Measurements from ENCODE around the gene KIF1C. TPM values are rescaled to one million over a fixed set of nuclear protein-coding genes. Genes with fewer than 3 reads are reported as not detected.

The KIF1C gene
- total and polyA plus RNA-seq, 2 donors (not counting 1 experiment from before 2014, with no cell fraction given) = 5.7 to 29.6 TPM

- WGBS (ENCODE audit: insufficient coverage) = 41% methylated on average over 3 of the region's 3 CpGs
- no peaks in the 10 kb centered on the region for H4K20me1 ChIP-seq (ENCODE audit: control insufficient read depth, insufficient read depth, low read length, poor library complexity, severe bottlenecking)
- H3K79me2 ChIP-seq (ENCODE audit: control insufficient read depth, insufficient read depth, low read length) = no peaks in the 10 kb centered on the region
- H3K27ac Mint-ChIP-seq = no peak overlapping the region
- DNase-seq = no peak
- H3K27me3 ChIP-seq (replicated peaks in 1 of 4; ENCODE audit: control extremely low read depth in 1 of 4, control insufficient read depth in 3 of 4, insufficient read depth in 4 of 4, low read length in 3 of 4) = no peaks in the 10 kb centered on the region
- no peaks in the 10 kb centered on the region for H3K27me3 Mint-ChIP-seq
- TF ChIP-seq CTCF (IDR thresholded peaks at IDR 0.05) (no peak), EZH2 (IDR thresholded peaks at IDR 0.05; ENCODE audit: borderline replicate concordance, insufficient read depth, low read depth, low read length, poor library complexity, severe bottlenecking) (no peak)
- no peaks in the 10 kb centered on the region for H3K4me1 ChIP-seq (ENCODE audit: control insufficient read depth in 2 of 2, insufficient read depth in 2 of 2, low read length in 2 of 2)
- H3K9me3 ChIP-seq (ENCODE audit: control extremely low read depth in 1 of 3, control insufficient read depth in 2 of 3, insufficient read depth in 1 of 3, low read length in 2 of 3) = no peaks in the 10 kb centered on the region
- peaks cover 0 to 21% of the 10 kb centered on the region in 2 experiments for H3K36me3 ChIP-seq (replicated peaks in 1 of 2; ENCODE audit: control extremely low read depth in 1 of 2, control insufficient read depth in 1 of 2, extremely low read depth in 1 of 2, insufficient read depth in 2 of 2, low read length in 1 of 2)
- POLR2A ChIA-PET = no interaction called here
- no peak for ATAC-seq (ENCODE audit: low read depth)
- H3K4me3 ChIP-seq (ENCODE audit: control extremely low read depth in 1 of 5, extremely low read depth in 1 of 5, insufficient read depth in 1 of 5, low read depth in 2 of 5, low read length in 4 of 5) = no peak overlapping the region
- H3K4me1 Mint-ChIP-seq = no peaks in the 10 kb centered on the region
- H2AFZ ChIP-seq (ENCODE audit: insufficient read depth, low read depth, low read length, poor library complexity, severe bottlenecking) = no peak overlapping the region
- no peaks in the 10 kb centered on the region for H3K9me3 Mint-ChIP-seq (ENCODE audit: insufficient read depth)
- CTCF ChIA-PET = interaction anchor here (1.4 to 2.9 kb wide), 3 partner anchors 10 to 55 kb away, joined by 4 to 13 read pairs (median 6); partner anchors contain the start of genes CHRNE and PFN1
- no peak overlapping the region for H3K4me3 Mint-ChIP-seq
- no peak overlapping the region for H3K4me2 ChIP-seq (replicated peaks; ENCODE audit: low read depth, low read length, poor library complexity, severe bottlenecking)
- intact Hi-C loops (cut with micrococcal nuclease) = no loop called here
- H3K27ac ChIP-seq (ENCODE audit: low read length in 2 of 2) = no peak overlapping the region
- H3K9ac ChIP-seq (ENCODE audit: low read length) = no peak overlapping the region
These were observed 39.6 kb upstream of the KIF1C start for GRCh38 chr17:4958102-4958501.

- Histone ChIP-seq H3K9ac (ENCODE audit: low read length) (no peak overlapping the region), H3K27ac (ENCODE audit: low read length in 2 of 2) (no peak overlapping the region), H2AFZ (ENCODE audit: insufficient read depth, low read depth, low read length, poor library complexity, severe bottlenecking) (no peak overlapping the region), H3K4me2 (replicated peaks; ENCODE audit: low read depth, low read length, poor library complexity, severe bottlenecking) (no peak overlapping the region), H4K20me1 (ENCODE audit: control insufficient read depth, insufficient read depth, low read length, poor library complexity, severe bottlenecking) (no peaks in the 10 kb centered on the region), H3K79me2 (ENCODE audit: control insufficient read depth, insufficient read depth, low read length) (no peaks in the 10 kb centered on the region), H3K9me3 (ENCODE audit: control extremely low read depth in 1 of 3, control insufficient read depth in 2 of 3, insufficient read depth in 1 of 3, low read length in 2 of 3) (no peaks in the 10 kb centered on the region), H3K27me3 (replicated peaks in 1 of 4; ENCODE audit: control extremely low read depth in 1 of 4, control insufficient read depth in 3 of 4, insufficient read depth in 4 of 4, low read length in 3 of 4) (no peaks in the 10 kb centered on the region), H3K36me3 (replicated peaks in 1 of 2; ENCODE audit: control extremely low read depth in 1 of 2, control insufficient read depth in 1 of 2, extremely low read depth in 1 of 2, insufficient read depth in 2 of 2, low read length in 1 of 2) (peaks cover 0 to 21% of the 10 kb centered on the region in 2 experiments), H3K4me3 (ENCODE audit: control extremely low read depth in 1 of 5, extremely low read depth in 1 of 5, insufficient read depth in 1 of 5, low read depth in 2 of 5, low read length in 4 of 5) (no peak overlapping the region), H3K4me1 (ENCODE audit: control insufficient read depth in 2 of 2, insufficient read depth in 2 of 2, low read length in 2 of 2) (no peaks in the 10 kb centered on the region)
- Mint-ChIP-seq H3K9me3 (ENCODE audit: insufficient read depth) (no peaks in the 10 kb centered on the region), H3K27me3 (no peaks in the 10 kb centered on the region), H3K4me1 (no peaks in the 10 kb centered on the region), H3K27ac (no peak overlapping the region), H3K4me3 (no peak overlapping the region)
- 98% methylated on average over 13 of the region's 18 CpGs for WGBS (ENCODE audit: insufficient coverage)
- TF ChIP-seq EZH2 (IDR thresholded peaks at IDR 0.05; ENCODE audit: borderline replicate concordance, insufficient read depth, low read depth, low read length, poor library complexity, severe bottlenecking) = no peak
- TF ChIP-seq CTCF (IDR thresholded peaks at IDR 0.05) = no peak
- ATAC-seq (ENCODE audit: low read depth) (no peak), DNase-seq (no peak)
- ChIA-PET CTCF (interaction anchor here (1.4 to 2.9 kb wide), 2 partner anchors 12 to 50 kb away, joined by 4 to 13 read pairs; partner anchors contain the start of gene PFN1), POLR2A (no interaction called here)
- intact Hi-C loops (cut with micrococcal nuclease) = no loop called here
These were observed 38.3 kb upstream of the KIF1C start for GRCh38 chr17:4959261-4959965.
